NCI-H524 treated with DMSO at 0.1 percent for 48 hours (cell line): ENCODE data around the gene KIF1A.

Experiments
- DNase-seq: peaks from one replicate; lab custom pipeline; 2025; lab: John Stamatoyannopoulos, UW

Gene KIF1A

GRCh38 chr2:240764605-240765004, 55.4 kb downstream of the KIF1A start:
- DNase-seq = no peak

- DNase-seq = no peak
Observed at GRCh38 chr2:240762971-240763370, 57.0 kb downstream of the KIF1A start.

GRCh38 chr2:240762249-240762648, 57.8 kb downstream of the KIF1A start:
- no peak for DNase-seq

DNA sequence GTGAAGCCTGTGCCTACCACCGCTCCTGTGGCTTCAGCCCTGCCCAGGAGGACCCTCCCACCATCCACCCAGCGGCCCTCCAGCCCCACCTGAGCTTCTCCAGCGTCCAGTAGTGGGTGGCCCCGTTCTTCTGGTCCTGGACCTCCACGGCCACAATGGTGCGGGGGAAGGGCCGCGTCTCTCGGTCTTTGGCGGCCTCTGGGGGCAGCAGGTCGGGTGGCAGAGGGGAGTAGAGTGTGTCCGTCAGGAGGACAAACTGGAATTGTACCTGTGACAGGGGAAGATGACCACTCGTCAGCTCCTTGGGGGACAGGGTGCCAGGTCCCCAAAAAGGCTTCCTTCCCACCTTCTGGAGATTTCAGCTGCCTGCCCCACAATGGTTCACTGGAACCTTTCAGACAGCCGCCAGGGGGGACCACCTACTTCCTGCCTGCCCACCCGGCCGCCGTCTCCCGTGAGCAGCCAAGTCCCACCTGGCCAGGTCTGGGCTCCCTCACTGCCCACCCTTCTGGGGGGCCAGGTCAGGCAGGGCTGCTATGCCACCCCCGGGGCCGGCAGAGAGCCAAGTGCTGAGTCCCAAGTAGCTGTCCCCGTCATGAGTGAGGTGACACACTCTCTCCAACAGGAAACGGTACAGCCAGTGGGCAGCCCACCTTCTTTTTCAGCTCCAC, 59.3 kb downstream of the KIF1A start:
- no peak for DNase-seq

GRCh38 chr2:240760121-240760520, 59.9 kb downstream of the KIF1A start:
- no peak for DNase-seq

GRCh38 chr2:240759459-240759858, 60.6 kb downstream of the KIF1A start:
- no peak for DNase-seq

GRCh38 chr2:240757086-240757614, 62.9 kb downstream of the KIF1A start:
- DNase-seq = no peak

DNA sequence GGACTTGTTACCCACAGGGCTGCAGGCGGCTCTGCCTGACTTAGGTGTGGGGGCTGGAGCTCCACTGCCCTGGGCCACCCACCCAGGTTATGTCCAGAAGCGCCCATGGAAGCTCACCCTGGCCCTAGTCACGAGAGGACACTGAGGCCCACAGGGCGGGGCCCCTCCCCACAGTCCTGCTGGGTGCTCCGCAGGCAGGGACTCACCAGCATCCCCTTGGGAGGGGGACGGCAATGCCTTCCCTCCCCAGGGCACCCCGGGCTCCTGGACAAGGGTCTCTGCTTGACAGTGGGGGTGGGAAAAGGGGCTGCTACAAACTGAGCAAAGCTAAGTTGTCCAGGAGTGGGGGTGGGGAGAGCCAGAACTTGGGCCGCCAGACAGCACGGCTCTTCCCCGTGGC, 67.8 kb downstream of the KIF1A start:
- DNase-seq = no peak

GRCh38 chr2:240750409-240750808, 69.6 kb downstream of the KIF1A start:
- DNase-seq = no peak

DNA sequence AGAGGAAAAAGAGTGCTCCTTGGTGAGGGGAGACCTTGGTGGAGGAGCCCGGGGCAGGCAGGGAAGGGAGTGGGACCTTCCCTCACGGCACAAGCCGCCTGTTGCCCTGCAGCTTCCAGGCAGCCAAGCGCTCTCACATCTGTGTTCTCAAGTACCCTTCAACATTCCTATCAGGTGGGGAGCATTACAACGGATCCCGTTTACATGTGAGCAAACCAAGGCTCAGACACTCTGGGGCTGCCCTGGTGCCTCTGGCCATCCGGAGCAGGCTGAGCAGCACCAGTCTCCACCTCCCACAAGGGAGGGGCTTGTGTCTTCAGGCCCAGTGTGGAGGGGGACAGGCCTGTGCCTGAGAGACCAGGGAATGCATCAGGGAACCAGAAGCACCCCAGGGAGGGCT, 70.5 kb downstream of the KIF1A start:
- no peak for DNase-seq

DNA sequence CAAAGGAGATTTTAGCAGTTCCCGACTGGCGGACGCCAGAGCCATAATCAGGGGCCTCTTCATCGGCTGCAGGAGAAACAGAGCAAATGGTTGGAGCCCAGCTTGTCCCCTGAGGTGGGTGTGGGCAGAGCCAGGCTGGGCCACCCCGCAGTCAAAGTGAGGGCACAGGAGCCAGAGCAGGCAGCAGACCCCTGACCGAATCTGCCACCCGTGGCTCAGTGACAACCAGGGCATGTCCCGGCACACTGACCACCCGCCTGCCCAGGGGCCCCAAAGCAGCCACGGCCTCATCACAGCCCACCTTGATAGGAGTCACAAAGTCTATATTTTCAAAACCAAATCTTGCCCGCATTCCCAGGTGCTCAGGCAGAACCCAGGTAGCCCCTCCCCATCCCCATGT, 72.8 kb downstream of the KIF1A start:
- DNase-seq = no peak

DNA sequence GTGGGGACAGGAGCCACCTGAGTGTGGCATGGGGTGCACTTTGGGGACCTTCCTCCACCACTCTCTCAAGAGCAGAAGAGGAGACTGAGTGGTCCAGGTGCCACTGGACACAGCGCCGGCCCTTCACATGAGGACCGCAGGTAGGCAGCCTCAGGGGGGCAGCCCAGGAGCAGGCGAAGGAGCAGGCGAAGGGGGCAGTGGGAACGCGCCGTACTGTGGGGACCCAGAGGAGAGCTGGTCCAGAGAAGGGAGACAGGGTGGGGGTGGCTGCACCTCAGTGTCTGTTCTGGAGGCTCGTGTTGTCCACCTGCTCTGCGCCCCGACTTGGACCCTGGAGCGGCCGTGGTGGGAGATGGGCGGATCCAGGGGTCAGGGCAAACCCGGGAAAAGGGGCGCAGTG, 73.3 kb downstream of the KIF1A start:
- DNase-seq = no peak

DNA sequence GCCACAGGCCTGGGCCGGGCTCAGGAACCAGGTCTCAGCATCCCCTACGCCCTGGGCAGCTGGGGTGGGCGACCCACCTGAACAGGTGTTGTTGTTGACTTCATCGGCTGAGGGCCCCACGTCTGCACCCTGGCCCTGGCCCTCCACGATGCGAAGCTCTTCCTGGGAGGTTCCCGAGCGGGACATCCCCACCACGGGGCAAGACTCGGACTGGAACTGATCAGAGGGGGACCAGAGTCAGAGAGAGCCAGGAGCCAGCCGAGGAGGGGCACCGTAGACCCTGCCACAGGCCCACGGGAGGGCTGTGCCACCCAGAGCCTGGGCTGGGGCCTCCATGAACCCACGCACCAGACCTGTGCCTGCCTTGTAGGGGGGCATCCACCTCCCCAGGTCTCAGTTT, 74.1 kb downstream of the KIF1A start:
- DNase-seq = no peak

DNA sequence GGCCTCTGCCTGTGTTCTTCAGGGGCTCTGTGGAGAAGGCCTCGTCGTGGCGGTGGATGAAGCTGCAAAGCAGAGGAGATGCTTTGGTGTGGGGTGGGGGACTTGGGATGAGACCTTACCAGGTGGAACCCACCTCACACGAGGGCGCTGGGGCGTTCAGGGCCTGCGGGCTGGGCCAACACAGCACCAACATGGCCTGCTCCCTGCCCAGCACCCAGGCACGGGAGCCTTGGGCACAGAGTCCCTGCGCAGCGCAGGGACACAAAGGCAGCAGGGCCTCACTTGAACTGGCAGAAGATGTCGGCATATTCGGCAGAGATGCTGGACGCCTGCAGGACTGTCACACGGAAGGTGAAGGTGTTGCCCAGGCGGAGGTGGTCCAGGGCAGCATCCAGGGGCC, 74.6 kb downstream of the KIF1A start:
- DNase-seq = no peak

DNA sequence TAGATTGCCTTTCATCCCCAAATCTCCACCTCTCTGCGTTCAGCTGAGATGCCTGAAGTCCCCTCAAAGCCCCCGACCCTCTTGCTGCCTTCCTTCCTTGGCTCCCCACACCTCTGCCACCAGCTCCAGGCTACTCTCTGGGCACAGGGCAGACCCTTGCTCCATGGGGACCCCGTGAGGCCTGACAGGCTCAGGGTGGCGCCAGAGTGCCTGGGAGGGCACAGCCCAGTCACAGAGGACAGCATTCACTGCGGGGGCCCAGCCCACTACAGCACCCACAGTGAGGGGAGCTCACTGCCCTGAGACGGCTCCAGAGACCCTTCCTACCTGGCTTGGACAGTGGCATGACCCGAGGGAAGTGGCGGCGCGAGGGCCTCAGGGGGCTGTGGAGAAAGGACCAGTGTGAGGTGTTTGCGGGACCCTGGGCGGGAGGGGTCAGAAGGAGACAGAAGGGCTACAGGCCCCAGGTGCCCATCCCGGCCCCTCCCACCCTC, 77.4 kb downstream of the KIF1A start:
- DNase-seq = no peak

- no peak for DNase-seq
Observed at GRCh38 chr2:240741091-240741490, 78.9 kb downstream of the KIF1A start.

- no peak for DNase-seq
Observed at GRCh38 chr2:240739797-240740196, 80.2 kb downstream of the KIF1A start.

DNA sequence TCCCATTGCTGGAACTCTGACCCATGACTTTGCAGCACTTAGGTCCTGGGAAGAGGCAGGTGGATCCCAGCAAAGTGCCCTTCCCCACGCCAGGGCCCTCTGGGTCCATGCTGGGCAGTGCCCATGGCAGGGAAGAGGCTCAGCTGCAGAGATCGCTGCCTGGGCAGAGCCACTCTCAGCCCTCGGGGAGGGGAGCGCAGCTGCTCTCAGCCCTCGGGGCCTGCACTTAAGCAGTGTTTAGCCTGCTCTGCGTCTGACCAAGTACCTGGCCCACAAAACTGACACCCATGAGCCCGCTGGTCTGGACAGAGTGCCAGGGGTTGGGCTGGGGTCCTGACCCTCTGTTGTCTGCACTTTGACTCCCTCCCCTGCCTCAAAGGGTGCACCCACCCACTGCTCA, 82.1 kb downstream of the KIF1A start:
- DNase-seq = no peak

DNA sequence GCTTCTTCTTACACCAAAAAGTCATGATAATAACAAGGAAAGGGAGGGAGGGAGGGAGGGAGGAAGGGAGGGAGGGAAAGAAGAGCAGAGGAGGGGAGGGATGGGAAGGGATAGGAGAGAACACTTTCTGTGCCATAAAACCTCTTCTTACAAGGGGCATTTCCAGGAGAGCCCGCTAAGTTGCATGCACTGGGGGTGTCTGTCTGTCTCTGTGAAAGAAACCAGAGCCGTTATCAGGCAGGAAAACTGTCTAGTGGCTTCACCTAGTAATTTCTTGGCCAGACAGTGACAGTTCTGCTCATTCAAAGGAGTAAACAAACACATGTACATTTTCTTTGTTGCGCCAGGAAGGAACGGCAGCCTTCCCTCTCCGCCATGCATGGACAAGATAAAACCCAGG, 82.5 kb downstream of the KIF1A start:
- no peak for DNase-seq

DNA sequence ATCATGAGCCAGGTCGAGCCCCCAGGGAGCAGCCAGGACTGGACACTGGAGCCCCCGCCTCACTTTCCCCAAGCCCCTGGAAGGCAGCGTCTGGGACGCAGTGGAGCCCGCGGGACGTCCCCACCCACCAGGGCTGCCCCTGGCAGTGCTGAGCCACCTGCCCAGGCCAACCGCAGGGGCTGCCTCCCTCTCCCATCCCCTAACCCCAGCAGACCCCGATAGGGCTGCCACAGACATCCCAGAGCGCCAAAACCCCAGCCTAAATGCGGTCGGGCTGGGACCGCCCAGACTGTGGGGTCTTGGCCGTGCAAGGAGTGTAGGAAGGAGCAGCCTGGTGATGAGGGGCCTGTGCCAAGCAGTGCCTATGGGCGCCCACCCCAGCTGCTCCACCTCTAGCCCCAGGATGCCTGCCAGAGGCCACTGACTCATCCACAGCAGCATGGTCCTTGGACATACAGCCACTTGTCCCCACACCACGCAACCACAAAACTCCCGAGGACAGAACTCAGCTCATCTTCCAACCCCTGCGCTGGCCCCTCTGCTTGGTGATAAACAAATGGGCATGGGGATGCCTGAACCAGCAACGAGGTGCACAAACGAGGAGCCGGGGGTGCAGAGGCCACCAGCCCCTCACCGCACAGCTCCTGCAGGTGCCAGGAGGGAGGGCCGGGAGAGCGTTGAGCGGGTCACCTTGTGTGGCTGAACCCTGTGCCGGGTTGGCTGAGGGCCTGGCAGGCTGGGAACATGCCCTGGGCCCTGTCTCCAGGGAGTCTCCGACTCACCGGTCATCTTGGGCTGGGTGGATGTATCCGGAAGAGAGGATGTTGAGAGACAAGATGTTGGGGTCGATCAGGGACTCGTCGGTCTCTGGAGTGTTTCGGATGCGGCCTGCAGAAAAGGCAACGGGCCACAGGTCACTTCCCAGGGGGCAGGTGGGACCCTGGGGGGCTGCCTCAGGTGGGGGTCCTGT, 83.5 kb downstream of the KIF1A start:
- no peak for DNase-seq

DNA sequence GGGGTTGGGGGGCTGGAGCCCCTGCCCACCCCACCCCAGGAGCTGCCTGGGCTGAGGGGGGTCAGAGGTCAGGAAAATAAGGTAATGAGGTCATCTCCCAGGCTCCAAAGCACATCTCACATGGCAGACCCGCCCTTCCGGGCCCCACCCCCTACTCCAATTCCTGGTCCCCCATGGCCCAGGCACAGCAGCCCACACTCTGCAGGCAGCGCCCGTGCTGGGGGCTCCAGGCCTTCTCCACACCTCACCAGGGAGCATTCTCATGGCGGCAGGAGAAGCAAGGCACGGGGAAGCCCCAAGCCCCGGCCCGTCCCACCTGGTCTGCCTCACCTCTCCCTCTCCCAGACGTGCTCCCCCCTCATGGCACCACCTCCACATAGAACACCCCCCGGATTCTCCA, 84.5 kb downstream of the KIF1A start:
- DNase-seq = no peak

- DNase-seq = no peak
Observed at GRCh38 chr2:240734756-240735155, 85.3 kb downstream of the KIF1A start.
